ENCODE measurements around the gene CCSER1.

GRCh38 chr4:90960840-90961239 lies 833.6 kb downstream of the CCSER1 start:
- TF ChIP-seq CTCF (IDR thresholded peaks at IDR 0.05) (no peak), POLR2A (IDR thresholded peaks at IDR 0.05) (no peak), EP300 (IDR thresholded peaks at IDR 0.05) (no peak)
